NCI-H524 treated with DMSO at 0.1 percent for 48 hours (cell line): ENCODE results near the gene SLC35G6.

Experiments
- DNase-seq: peaks from one replicate; lab custom pipeline; 2025; lab: John Stamatoyannopoulos, UW

Gene SLC35G6

GRCh38 chr17:7502171-7502847 lies 21.1 kb downstream of the SLC35G6 start:
- DNase-seq, result no peak

GRCh38 chr17:7502987-7503386 lies 21.7 kb downstream of the SLC35G6 start:
- no peak for DNase-seq

GRCh38 chr17:7503521-7503920 lies 22.3 kb downstream of the SLC35G6 start:
- DNase-seq, result no peak

- no peak for DNase-seq
Observed at GRCh38 chr17:7508145-7508544, 26.9 kb downstream of the SLC35G6 start.

- DNase-seq, result no peak
Observed at GRCh38 chr17:7508846-7509245, 27.6 kb downstream of the SLC35G6 start.

- no peak for DNase-seq
Observed at GRCh38 chr17:7509937-7510336, 28.7 kb downstream of the SLC35G6 start.

- DNase-seq, result no peak
Observed at GRCh38 chr17:7511108-7511507, 29.9 kb downstream of the SLC35G6 start.

GRCh38 chr17:7512105-7512504 lies 30.9 kb downstream of the SLC35G6 start:
- DNase-seq, result no peak

- DNase-seq, result no peak
Observed at GRCh38 chr17:7512824-7513540, 31.7 kb downstream of the SLC35G6 start.

GRCh38 chr17:7513850-7514419 lies 32.7 kb downstream of the SLC35G6 start:
- DNase-seq, result no peak

GRCh38 chr17:7515911-7516610 lies 34.8 kb downstream of the SLC35G6 start:
- DNase-seq, result no peak

GRCh38 chr17:7523033-7523432 lies 41.8 kb downstream of the SLC35G6 start:
- no peak for DNase-seq

- no peak for DNase-seq
Observed at GRCh38 chr17:7528842-7529241, 47.6 kb downstream of the SLC35G6 start.

GRCh38 chr17:7530023-7530900 lies 49.0 kb downstream of the SLC35G6 start:
- no peak for DNase-seq
